H1 (cell line): ENCODE results near the gene MCOLN3. TPM values are rescaled to one million over a fixed set of nuclear protein-coding genes. Genes with fewer than 3 reads are reported as not detected.

ENCODE experiments used
- CBX8 ChIP-seq: fragments of 300-800, 300-1000 bp; sonication (generic); IDR thresholded peaks from 2 replicates; pipeline ENCODE4 v1.7.1; 2016; ENCODE audit warnings: low read depth, low read length, borderline replicate concordance
- CHD1 ChIP-seq: IDR thresholded peaks from 2 replicates; pipeline ENCODE4 v1.6.1; 2012; ENCODE audit warnings: low read depth, low read length, improper control_type of control experiment
- CHD7 ChIP-seq: fragments of 300-600 bp; sonication (generic); IDR thresholded peaks from 2 replicates; pipeline ENCODE4 v1.7.1; 2012; ENCODE audit warnings: low read length, moderate library complexity, mild to moderate bottlenecking, inconsistent platforms; ENCODE audit not compliant: insufficient replicate concordance
- CTBP2 ChIP-seq: IDR thresholded peaks from 2 replicates; pipeline ENCODE4 v1.7.0; 2011; ENCODE audit warnings: borderline replicate concordance, mild to moderate bottlenecking, moderate library complexity, mixed read lengths, low read length; ENCODE audit not compliant: insufficient read depth, insufficient read length
- POLR2AphosphoS5 ChIP-seq: IDR thresholded peaks from 2 replicates; pipeline ENCODE4 v1.6.1; 2011; ENCODE audit warnings: low read depth, low read length
- SIN3A ChIP-seq, 2 experiments: IDR thresholded peaks in 1 of 2; conservative IDR thresholded peaks in 1 of 2; 2 replicates each; pipeline ENCODE4 v1.6.1; 2011 to 2012; ENCODE audit warnings: low read length in 2 of 2, improper control_type of control experiment in 1 of 2, low read depth in 1 of 2, mild to moderate bottlenecking in 1 of 2
- SP2 ChIP-seq: IDR thresholded peaks from 2 replicates; pipeline ENCODE4 v1.6.1; 2012; ENCODE audit warnings: mild to moderate bottlenecking, low read length, inconsistent platforms
- TEAD4 ChIP-seq: IDR thresholded peaks from 2 replicates; pipeline ENCODE4 v1.6.1; 2012; ENCODE audit warnings: low read depth, low read length, inconsistent platforms, mixed read lengths
- polyA plus RNA-seq, 7 experiments: library from polyadenylated mRNA; depleted of rRNA in 3 of 7; stranded (reverse) in 5 of 7; unstranded in 2 of 7; fragments of >200 nt in 5 of 7; fragments of 200-250 nt in 2 of 7; gene quantifications; 1 replicate in 5 of 7; 2 replicates in 1 of 7; 4 replicates in 1 of 7; pipeline versions ENCODE4 v1.2.1 to v1.2.3, GENCODE V29; 2011 to 2013; ENCODE audit warnings: missing spikeins in 2 of 7, mixed read lengths in 2 of 7
- total RNA-seq: library from RNA; stranded (reverse); fragmentation: NEBNext Ultra II Directional; extraction: Animal tissue kit (Norgen Biotek cat#: 25700); gene quantifications from 2 replicates; pipeline ENCODE4 v1.2.1, GENCODE V29; 2021

The MCOLN3 gene
- total and polyA plus RNA-seq, 2 of the 8 experiments (the other 6 are each of a cell fraction or from before 2014, with no cell fraction given): 3.8 to 4.9 TPM

GRCh38 chr1:85041793-85042192 lies 6.5 kb downstream of the MCOLN3 start (continued):
- no peak for TF ChIP-seq CHD7
- TF ChIP-seq CBX8: no peak
- no peak for TF ChIP-seq TEAD4
- no peak for TF ChIP-seq POLR2AphosphoS5
- no peak for TF ChIP-seq CTBP2
- no peak for TF ChIP-seq SP2
- TF ChIP-seq CHD1: no peak
- TF ChIP-seq SIN3A (conservative IDR thresholded peaks at IDR 0.05 in 1 of 2, IDR thresholded peaks at IDR 0.05 in 1 of 2; ENCODE audit: low read depth in 1 of 2, low read length in 2 of 2): no peak
